HEK293 (cell line): Measurements from ENCODE around the gene NAA35.

Experiments
- CTCF ChIA-PET: fragments of 350-600 bp; formaldehyde crosslinking; extraction: SDS; loops from one replicate; lab custom pipeline; 2021; ENCODE audit warnings: antibody characterized with exemption; lab: Yijun Ruan, JAX
- POLR2A ChIA-PET: fragments of 300-600 bp; formaldehyde crosslinking; extraction: SDS; loops from one replicate; lab custom pipeline; 2020; ENCODE audit warnings: antibody characterized with exemption, inconsistent platforms; lab: Yijun Ruan, JAX
- H3K27ac ChIP-seq: fragments of 200-500 bp; sonication (Bioruptor generic); 2 replicates; pipeline ENCODE4 v1.5.1; 2014; ENCODE audit warnings: low read depth, low read length, control low read depth, inconsistent platforms; ENCODE audit errors: extremely low read depth
- H3K36me3 ChIP-seq, 2 experiments: fragments of 200-500 bp in 1 of 2; sonication (Bioruptor generic) in 1 of 2; 1 replicate in 1 of 2; 2 replicates in 1 of 2; pipeline ENCODE4 v1.5.1; 2014 to 2017; ENCODE audit warnings: inconsistent platforms in 2 of 2, low read length in 2 of 2; ENCODE audit not compliant: control insufficient read depth in 2 of 2, insufficient read depth in 1 of 2
- H3K4me1 ChIP-seq: fragments of 200-500 bp; sonication (Bioruptor generic); 2 replicates; pipeline ENCODE4 v1.5.1; 2014; ENCODE audit warnings: mild to moderate bottlenecking, low read length, inconsistent platforms; ENCODE audit not compliant: control insufficient read depth, insufficient read depth
- H3K4me3 ChIP-seq: 2 replicates; pipeline ENCODE4 v1.5.1; 2011; ENCODE audit warnings: low read depth, mild to moderate bottlenecking, control low read depth, low read length, moderate library complexity
- H3K9me3 ChIP-seq: fragments of 200-500 bp; sonication (Bioruptor generic); 2 replicates; pipeline ENCODE4 v1.5.1; 2014; ENCODE audit warnings: low read depth, low read length, inconsistent platforms; ENCODE audit not compliant: control insufficient read depth, insufficient read depth
- CTCF ChIP-seq: fragments of 450-650 bp; formaldehyde crosslinking; IDR thresholded peaks from 2 replicates; pipeline ENCODE4 v1.5.1; 2016; ENCODE audit warnings: missing biosample characterization, missing genetic modification characterization
- HOXA7 ChIP-seq: sonication (generic); formaldehyde crosslinking; IDR thresholded peaks from 2 replicates; pipeline ENCODE4 v1.8.1; 2022; ENCODE audit warnings: missing genetic modification reagents, borderline replicate concordance
- MZF1 ChIP-seq: fragments of 450-650 bp; formaldehyde crosslinking; IDR thresholded peaks from 2 replicates; pipeline ENCODE4 v1.5.1; 2017; ENCODE audit warnings: missing biosample characterization, missing genetic modification characterization, borderline replicate concordance
- SP7 ChIP-seq: fragments of 450-650 bp; formaldehyde crosslinking; IDR thresholded peaks from 2 replicates; pipeline ENCODE4 v1.5.1; 2016; ENCODE audit warnings: missing biosample characterization, missing genetic modification characterization
- TCF7L2 ChIP-seq: IDR thresholded peaks from 2 replicates; pipeline ENCODE4 v1.6.1; 2011; ENCODE audit warnings: low read depth, mild to moderate bottlenecking, inconsistent platforms, low read length, moderate library complexity, borderline replicate concordance
- TRIM28 ChIP-seq: IDR thresholded peaks from 2 replicates; pipeline ENCODE4 v1.6.1; 2011; ENCODE audit warnings: low read length, control low read depth, borderline replicate concordance
- YY1 ChIP-seq: fragments of 450-650 bp; formaldehyde crosslinking; IDR thresholded peaks from 2 replicates; pipeline ENCODE4 v1.5.1; 2018; ENCODE audit warnings: missing biosample characterization, missing genetic modification characterization
- ZBTB7A ChIP-seq: fragments of 450-650 bp; formaldehyde crosslinking; IDR thresholded peaks from 2 replicates; pipeline ENCODE4 v1.5.1; 2016; ENCODE audit warnings: low read depth, missing biosample characterization, missing genetic modification characterization
- ZFP37 ChIP-seq: fragments of 450-650 bp; formaldehyde crosslinking; IDR thresholded peaks from 2 replicates; pipeline ENCODE4 v1.5.1; 2016; ENCODE audit warnings: missing biosample characterization, missing genetic modification characterization
- ZNF10 ChIP-seq: fragments of 450-650 bp; formaldehyde crosslinking; IDR thresholded peaks from 2 replicates; pipeline ENCODE4 v1.5.1; 2017; ENCODE audit warnings: missing biosample characterization, missing genetic modification characterization
- ZNF155 ChIP-seq: fragments of 450-650 bp; formaldehyde crosslinking; IDR thresholded peaks from 2 replicates; pipeline ENCODE4 v1.5.1; 2016; ENCODE audit warnings: missing biosample characterization, missing genetic modification characterization
- ZNF16 ChIP-seq: fragments of 450-650 bp; formaldehyde crosslinking; IDR thresholded peaks from 2 replicates; pipeline ENCODE4 v1.5.1; 2016; ENCODE audit warnings: low read depth, missing biosample characterization, missing genetic modification characterization
- ZNF2 ChIP-seq: fragments of 450-650 bp; formaldehyde crosslinking; IDR thresholded peaks from 2 replicates; pipeline ENCODE4 v1.5.1; 2016; ENCODE audit warnings: missing biosample characterization, missing genetic modification characterization
- ZNF239 ChIP-seq: fragments of 450-650 bp; formaldehyde crosslinking; IDR thresholded peaks from 2 replicates; pipeline ENCODE4 v1.5.1; 2016; ENCODE audit warnings: missing biosample characterization, missing genetic modification characterization
- ZNF24 ChIP-seq: fragments of 450-650 bp; formaldehyde crosslinking; IDR thresholded peaks from 2 replicates; pipeline ENCODE4 v1.5.1; 2016; ENCODE audit warnings: missing biosample characterization, missing genetic modification characterization
- ZNF391 ChIP-seq: fragments of 450-650 bp; formaldehyde crosslinking; IDR thresholded peaks from 2 replicates; pipeline ENCODE4 v1.5.1; 2016; ENCODE audit warnings: low read depth, missing biosample characterization, missing genetic modification characterization, borderline replicate concordance
- ZNF501 ChIP-seq: fragments of 450-650 bp; formaldehyde crosslinking; IDR thresholded peaks from 2 replicates; pipeline ENCODE4 v1.5.1; 2016; ENCODE audit warnings: missing biosample characterization, missing genetic modification characterization
- ZNF561 ChIP-seq: fragments of 450-650 bp; IDR thresholded peaks from 2 replicates; pipeline ENCODE4 v1.5.1; 2018; ENCODE audit warnings: missing biosample characterization, missing genetic modification characterization, borderline replicate concordance
- ZNF654 ChIP-seq: fragments of 450-650 bp; formaldehyde crosslinking; IDR thresholded peaks from 2 replicates; pipeline ENCODE4 v1.5.1; 2016; ENCODE audit warnings: low read depth, missing biosample characterization, missing genetic modification characterization
- ZNF664 ChIP-seq: fragments of 450-650 bp; formaldehyde crosslinking; IDR thresholded peaks from 2 replicates; pipeline ENCODE4 v1.5.1; 2016; ENCODE audit warnings: missing biosample characterization, missing genetic modification characterization
- ZNF670 ChIP-seq: fragments of 450-650 bp; formaldehyde crosslinking; IDR thresholded peaks from 2 replicates; pipeline ENCODE4 v1.5.1; 2016; ENCODE audit warnings: missing biosample characterization, missing genetic modification characterization, low read depth
- TF ChIP-seq, protein P1 (sequence below): fragments of 450-650 bp; formaldehyde crosslinking; IDR thresholded peaks from 2 replicates; pipeline ENCODE4 v1.5.1; 2016; ENCODE audit warnings: missing biosample characterization, missing genetic modification characterization

NAA35 gene

GRCh38 chr9:86027767-86028166 lies 86.8 kb downstream of the NAA35 start:
- no peak overlapping the region for H3K27ac ChIP-seq
- no peaks in the 10 kb centered on the region for H3K9me3 ChIP-seq
- TF ChIP-seq ZNF664 (tag by site-specific recombination) (peak; percentile 95), HOXA7 (CRISPR knock-in tag) (no peak)
- no peak overlapping the region for H3K4me3 ChIP-seq
- CTCF ChIA-PET, result no interaction called here
- POLR2A ChIA-PET, result no interaction called here
- H3K36me3 ChIP-seq, result peaks cover 12 to 81% of the 10 kb centered on the region in 2 experiments; a peak in 2 of 3 replicates
- no peaks in the 10 kb centered on the region for H3K4me1 ChIP-seq

- ChIA-PET CTCF (interaction anchor here (1.3 kb wide), 1 partner anchor 43 kb away, joined by 4 read pairs; no protein-coding TSS in a partner anchor), POLR2A (interaction anchor here (0.6 kb wide), 1 partner anchor 379 kb away, joined by 3 read pairs; no protein-coding TSS in a partner anchor)
- Histone ChIP-seq H3K27ac (no peak overlapping the region), H3K9me3 (no peaks in the 10 kb centered on the region), H3K4me1 (no peaks in the 10 kb centered on the region), H3K36me3 (peaks cover 19 to 71% of the 10 kb centered on the region in 2 experiments), H3K4me3 (no peak overlapping the region)
- TF ChIP-seq TRIM28, result no peak
- no peak for TF ChIP-seq MZF1
- no peak for TF ChIP-seq ZNF239
- TF ChIP-seq ZNF10 (tag by site-specific recombination), result no peak
- no peak for TF ChIP-seq YY1
- no peak for TF ChIP-seq ZNF561
- TF ChIP-seq SP7 (tag by site-specific recombination), result no peak
- TF ChIP-seq ZBTB7A (tag by site-specific recombination), result no peak
- no peak for TF ChIP-seq TCF7L2
- TF ChIP-seq CTCF (tag by site-specific recombination), result peak; percentile 76
- TF ChIP-seq ZNF501 (tag by site-specific recombination), result no peak
- TF ChIP-seq ZNF24 (tag by site-specific recombination), result peak; percentile 40; the same call in 1 of the 2 replicates
- no peak for TF ChIP-seq ZNF670 (tag by site-specific recombination)
- no peak for TF ChIP-seq ZNF391 (tag by site-specific recombination)
- TF ChIP-seq ZFP37 (tag by site-specific recombination), result no peak
- TF ChIP-seq, protein P1, sequence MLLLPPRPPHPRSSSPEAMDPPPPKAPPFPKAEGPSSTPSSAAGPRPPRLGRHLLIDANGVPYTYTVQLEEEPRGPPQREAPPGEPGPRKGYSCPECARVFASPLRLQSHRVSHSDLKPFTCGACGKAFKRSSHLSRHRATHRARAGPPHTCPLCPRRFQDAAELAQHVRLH (tag by site-specific recombination), result no peak
- peak; percentile 55 for TF ChIP-seq ZNF654
- no peak for TF ChIP-seq ZNF2 (tag by site-specific recombination)
- TF ChIP-seq ZNF16 (tag by site-specific recombination), result no peak
- TF ChIP-seq ZNF155 (tag by site-specific recombination), result no peak
Measured at GRCh38 chr9:86034863-86035734, 94.2 kb downstream of the NAA35 start.
